ENCODE data around the gene MYO1F.
"Not testable (repeated sequence)": the region's sequence is repeated elsewhere in the genome, so short reads cannot be mapped to it uniquely, and the experiment has no call there.

Gene MYO1F

GRCh38 chr19:8596168-8596567 lies 18.9 kb upstream of the MYO1F start:
- no peak for DNase-seq

GRCh38 chr19:8595651-8596050 lies 18.4 kb upstream of the MYO1F start:
- DNase-seq: no peak

- no peak for DNase-seq
Observed at GRCh38 chr19:8593931-8594330, 16.7 kb upstream of the MYO1F start.

GRCh38 chr19:8592231-8593009 lies 15.2 kb upstream of the MYO1F start:
- peak; percentile 96 for DNase-seq

- no peak for DNase-seq
Observed at GRCh38 chr19:8589177-8589714, 12.0 kb upstream of the MYO1F start.

GRCh38 chr19:8585894-8586750 lies 8.9 kb upstream of the MYO1F start:
- DNase-seq: peak; percentile 71

GRCh38 chr19:8584965-8585893 lies 8.0 kb upstream of the MYO1F start:
- DNase-seq: no peak

- DNase-seq: peak; percentile 83
Observed at GRCh38 chr19:8580710-8581281, 3.6 kb upstream of the MYO1F start.

- peak; percentile 86 for DNase-seq
Observed at GRCh38 chr19:8578642-8579265, 1.5 kb upstream of the MYO1F start.

- DNase-seq: no peak
Observed at GRCh38 chr19:8577741-8578140, 499 bp upstream of the MYO1F start.

- DNase-seq: peak; percentile 33
Observed at GRCh38 chr19:8576273-8576993, 809 bp downstream of the MYO1F start.

- DNase-seq: peak; percentile 59
Observed at GRCh38 chr19:8575467-8575997, 1.7 kb downstream of the MYO1F start.

- not testable (repeated sequence) for DNase-seq
Observed at GRCh38 chr19:8574619-8574922, 2.7 kb downstream of the MYO1F start.

- DNase-seq: peak; percentile 43
Observed at GRCh38 chr19:8573316-8573715, 3.9 kb downstream of the MYO1F start.

GRCh38 chr19:8571006-8571411 lies 6.2 kb downstream of the MYO1F start:
- DNase-seq: peak; percentile 51

- DNase-seq: peak; percentile 69
Observed at GRCh38 chr19:8569066-8569771, 8.0 kb downstream of the MYO1F start.

- no peak for DNase-seq
Observed at GRCh38 chr19:8567522-8568172, 9.6 kb downstream of the MYO1F start.

- no peak for DNase-seq
Observed at GRCh38 chr19:8566855-8567254, 10.4 kb downstream of the MYO1F start.

- not testable (repeated sequence) for DNase-seq
Observed at GRCh38 chr19:8564866-8565265, 12.4 kb downstream of the MYO1F start.

All from activated naive CD4-positive, alpha-beta T cell treated with Interleukin-2 at 50 U/mL for 16 hours (primary cell).